ENCODE data around the gene CDAN1.

GRCh38 chr15:42729409-42729808, 7.5 kb downstream of the CDAN1 start:
- TF ChIP-seq YY1 (IDR thresholded peaks at IDR 0.05; ENCODE audit: insufficient read depth, insufficient read length), result no peak
- TF ChIP-seq SUZ12 (IDR thresholded peaks at IDR 0.05; ENCODE audit: extremely low read depth, insufficient read depth, insufficient read length), result no peak

All from NT2/D1 (cell line).